ENCODE results near the gene NTN1.
"Not testable (repeated sequence)": the region's sequence is repeated elsewhere in the genome, so short reads cannot be mapped to it uniquely, and the experiment has no call there.

NTN1 gene

GRCh38 chr17:9094193-9094592 lies 72.9 kb downstream of the NTN1 start:
- TF ChIP-seq CTCF (IDR thresholded peaks at IDR 0.05; ENCODE audit: low read depth, low read length) = no peak
- no peaks in the 10 kb centered on the region for H3K4me1 ChIP-seq
- no peaks in the 10 kb centered on the region for H3K36me3 ChIP-seq
- no peaks in the 10 kb centered on the region for H3K9me3 ChIP-seq
- H3K4me3 ChIP-seq (ENCODE audit: low read depth, low read length) = no peak overlapping the region
- no peak for DNase-seq
- H3K27me3 ChIP-seq = no peaks in the 10 kb centered on the region

- Histone ChIP-seq H3K27me3 (no peaks in the 10 kb centered on the region), H3K4me1 (no peaks in the 10 kb centered on the region), H3K9me3 (no peaks in the 10 kb centered on the region), H3K36me3 (no peaks in the 10 kb centered on the region), H3K4me3 (ENCODE audit: low read depth, low read length) (no peak overlapping the region)
- TF ChIP-seq CTCF (IDR thresholded peaks at IDR 0.05; ENCODE audit: low read depth, low read length) = no peak
- DNase-seq = no peak
These were observed 74.1 kb downstream of the NTN1 start for GRCh38 chr17:9095390-9095789.

- TF ChIP-seq CTCF (IDR thresholded peaks at IDR 0.05; ENCODE audit: low read depth, low read length) = no peak
- Histone ChIP-seq H3K9me3 (no peaks in the 10 kb centered on the region), H3K27me3 (no peaks in the 10 kb centered on the region), H3K4me3 (ENCODE audit: low read depth, low read length) (no peak overlapping the region), H3K36me3 (no peaks in the 10 kb centered on the region), H3K4me1 (no peaks in the 10 kb centered on the region)
- no peak for DNase-seq
These were observed 77.0 kb downstream of the NTN1 start for GRCh38 chr17:9098242-9098825.

GRCh38 chr17:9101356-9101755 lies 80.0 kb downstream of the NTN1 start:
- Histone ChIP-seq H3K9me3 (no peaks in the 10 kb centered on the region), H3K4me1 (no peaks in the 10 kb centered on the region), H3K27me3 (no peaks in the 10 kb centered on the region), H3K4me3 (ENCODE audit: low read depth, low read length) (no peak overlapping the region), H3K36me3 (no peaks in the 10 kb centered on the region)
- DNase-seq = no peak
- no peak for TF ChIP-seq CTCF (IDR thresholded peaks at IDR 0.05; ENCODE audit: low read depth, low read length)

GRCh38 chr17:9103193-9103592 lies 81.9 kb downstream of the NTN1 start:
- H3K36me3 ChIP-seq = not testable (repeated sequence)

GRCh38 chr17:9104370-9105041 lies 83.2 kb downstream of the NTN1 start:
- no peak for TF ChIP-seq CTCF (IDR thresholded peaks at IDR 0.05; ENCODE audit: low read depth, low read length)
- H3K27me3 ChIP-seq = no peaks in the 10 kb centered on the region
- H3K36me3 ChIP-seq = no peaks in the 10 kb centered on the region
- H3K4me1 ChIP-seq = no peaks in the 10 kb centered on the region
- no peak overlapping the region for H3K4me3 ChIP-seq (ENCODE audit: low read depth, low read length)
- DNase-seq = no peak
- no peaks in the 10 kb centered on the region for H3K9me3 ChIP-seq

More at GRCh38 chr17:9103193-9103592, 81.9 kb downstream of the NTN1 start:
- not testable (repeated sequence) for H3K4me1 ChIP-seq; H3K4me3 ChIP-seq (ENCODE audit: low read depth, low read length); H3K9me3 ChIP-seq; DNase-seq; H3K27me3 ChIP-seq

Data from BE2C (cell line).